CD4-positive, alpha-beta T cell treated with Interleukin-15 for 1 hour (primary cell): ENCODE results near the gene ATF6.
"Not testable (repeated sequence)": the region's sequence is repeated elsewhere in the genome, so short reads cannot be mapped to it uniquely, and the experiment has no call there.

ENCODE experiments used
- DNase-seq: peaks from one replicate; pipeline ENCODE4 v3.0.0-alpha.2; 2020

Gene ATF6

GRCh38 chr1:161782886-161783285 lies 16.8 kb downstream of the ATF6 start:
- DNase-seq, result no peak

- DNase-seq, result no peak
Measured at GRCh38 chr1:161784968-161785367, 18.8 kb downstream of the ATF6 start.

GRCh38 chr1:161787355-161787754 lies 21.2 kb downstream of the ATF6 start:
- DNase-seq, result no peak

GRCh38 chr1:161790587-161791317 lies 24.6 kb downstream of the ATF6 start:
- no peak for DNase-seq

- no peak for DNase-seq
Measured at GRCh38 chr1:161791904-161792655, 26.0 kb downstream of the ATF6 start.

- no peak for DNase-seq
Measured at GRCh38 chr1:161792740-161793139, 26.6 kb downstream of the ATF6 start.

- no peak for DNase-seq
Measured at GRCh38 chr1:161799792-161800191, 33.7 kb downstream of the ATF6 start.

- DNase-seq, result no peak
Measured at GRCh38 chr1:161801955-161802354, 35.8 kb downstream of the ATF6 start.

GRCh38 chr1:161803181-161803580 lies 37.1 kb downstream of the ATF6 start:
- DNase-seq, result no peak

- DNase-seq, result no peak
Measured at GRCh38 chr1:161805399-161806197, 39.5 kb downstream of the ATF6 start.

GRCh38 chr1:161809202-161809601 lies 43.1 kb downstream of the ATF6 start:
- DNase-seq, result not testable (repeated sequence)

GRCh38 chr1:161809656-161810055 lies 43.5 kb downstream of the ATF6 start:
- not testable (repeated sequence) for DNase-seq

GRCh38 chr1:161810780-161811179 lies 44.7 kb downstream of the ATF6 start:
- no peak for DNase-seq

GRCh38 chr1:161816201-161816600 lies 50.1 kb downstream of the ATF6 start:
- DNase-seq, result no peak

GRCh38 chr1:161817176-161817730 lies 51.1 kb downstream of the ATF6 start:
- DNase-seq, result no peak

- no peak for DNase-seq
Measured at GRCh38 chr1:161820914-161821313, 54.8 kb downstream of the ATF6 start.

GRCh38 chr1:161824618-161825017 lies 58.5 kb downstream of the ATF6 start:
- DNase-seq, result no peak

GRCh38 chr1:161825831-161826230 lies 59.7 kb downstream of the ATF6 start:
- DNase-seq, result no peak

GRCh38 chr1:161826478-161826877 lies 60.4 kb downstream of the ATF6 start:
- DNase-seq, result no peak

GRCh38 chr1:161827786-161828185 lies 61.7 kb downstream of the ATF6 start:
- DNase-seq, result no peak

GRCh38 chr1:161832299-161832907 lies 66.3 kb downstream of the ATF6 start:
- not testable (repeated sequence) for DNase-seq

- no peak for DNase-seq
Measured at GRCh38 chr1:161834967-161835550, 68.9 kb downstream of the ATF6 start.
